NCI-H748 (cell line): ENCODE results near the gene EIF4EBP2.

Experiments
- DNase-seq: peaks from one replicate; lab custom pipeline; 2025; ENCODE audit not compliant: unreplicated experiment; lab: John Stamatoyannopoulos, UW

The EIF4EBP2 gene, protein sequence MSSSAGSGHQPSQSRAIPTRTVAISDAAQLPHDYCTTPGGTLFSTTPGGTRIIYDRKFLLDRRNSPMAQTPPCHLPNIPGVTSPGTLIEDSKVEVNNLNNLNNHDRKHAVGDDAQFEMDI

DNA sequence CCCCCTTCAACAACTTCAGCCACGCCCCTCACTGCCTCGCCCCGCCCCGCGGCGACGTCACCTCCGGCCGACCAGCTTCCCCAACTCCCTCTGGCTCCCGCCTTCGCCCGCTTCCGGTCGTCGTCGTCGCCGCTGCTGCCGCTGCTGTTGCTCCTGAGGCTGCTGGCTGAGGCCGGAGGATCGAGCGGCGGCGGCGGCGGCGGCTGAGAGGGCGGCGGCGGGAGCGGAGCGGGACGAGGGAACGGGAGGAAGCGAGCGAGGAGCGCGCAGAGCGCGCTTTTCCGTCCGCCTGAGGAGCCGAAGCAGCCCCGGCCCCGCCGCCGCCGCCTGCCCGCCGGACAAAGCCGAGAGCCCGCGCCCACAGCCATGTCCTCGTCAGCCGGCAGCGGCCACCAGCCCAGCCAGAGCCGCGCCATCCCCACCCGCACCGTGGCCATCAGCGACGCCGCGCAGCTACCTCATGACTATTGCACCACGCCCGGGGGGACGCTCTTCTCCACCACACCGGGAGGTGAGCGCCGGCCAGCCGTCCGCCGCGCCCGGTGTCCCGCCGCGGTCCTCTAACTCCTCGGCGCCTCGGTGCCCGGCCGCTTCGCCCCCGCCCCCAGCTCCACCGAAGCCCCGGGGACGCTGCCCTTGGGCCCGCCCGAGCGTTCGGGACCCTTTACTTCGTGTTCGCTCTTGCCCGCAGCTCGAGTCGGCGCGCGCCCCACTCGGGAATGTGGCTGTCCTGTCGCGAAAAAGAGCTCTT, at the start of gene EIF4EBP2:
Gene EIF4EBP2, plus strand, starts transcription at position 110 of the 751 bp plus-strand sequence. Its CDS starts 257 bp downstream, at position 367.
- DNase-seq = peak; percentile 87

- DNase-seq = no peak
Measured at GRCh38 chr10:70354556-70354955, 49.4 kb upstream of the EIF4EBP2 start.

- peak; percentile 1 for DNase-seq
Measured at GRCh38 chr10:70355051-70356021, 48.6 kb upstream of the EIF4EBP2 start.

- DNase-seq = no peak
Measured at GRCh38 chr10:70357565-70357964, 46.4 kb upstream of the EIF4EBP2 start.

DNA sequence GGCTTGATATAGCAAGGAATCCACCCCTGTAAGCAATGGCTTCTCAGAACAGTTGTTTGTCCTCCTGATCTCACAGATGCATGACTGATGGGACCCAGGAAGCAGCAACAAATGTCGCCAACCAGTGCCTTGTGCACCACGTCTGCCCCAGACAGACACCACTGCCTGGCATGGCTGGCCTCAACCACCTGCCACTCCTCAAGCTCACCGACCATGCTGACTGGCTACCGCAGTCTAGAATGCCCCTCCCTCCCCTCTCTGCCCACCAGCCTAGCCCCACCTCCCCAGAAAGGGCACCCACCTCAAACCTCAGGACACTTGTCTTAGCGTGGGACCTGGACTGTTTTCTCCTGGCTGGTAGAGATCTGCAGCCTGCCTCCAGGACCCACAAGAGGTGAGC, 45.5 kb upstream of the EIF4EBP2 start:
- no peak for DNase-seq

DNA sequence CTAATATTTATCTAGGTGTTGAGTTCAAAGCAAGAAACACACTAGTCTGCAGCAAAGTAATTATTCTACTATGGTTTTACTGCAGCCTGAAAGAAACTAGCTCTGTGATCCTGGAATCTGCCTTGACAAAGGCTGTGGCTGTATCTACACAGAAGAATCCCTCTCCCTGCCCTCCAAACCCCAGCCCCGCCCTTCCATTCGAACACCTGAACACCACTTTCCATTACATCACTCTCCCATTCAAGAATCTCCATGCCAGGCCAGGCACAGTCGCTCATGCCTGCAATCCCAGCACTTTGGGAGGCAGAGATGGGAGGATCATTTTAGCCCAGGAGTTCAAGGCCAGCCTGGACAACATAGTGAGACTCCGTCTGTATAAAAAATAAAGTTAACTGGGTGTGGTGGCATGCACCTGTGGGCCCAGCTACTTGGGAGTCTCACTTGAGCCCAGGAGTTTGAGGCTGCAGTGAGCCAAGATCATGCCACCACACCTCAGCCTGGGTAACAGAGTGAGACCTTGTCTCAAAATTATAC, 44.9 kb upstream of the EIF4EBP2 start:
- no peak for DNase-seq

DNA sequence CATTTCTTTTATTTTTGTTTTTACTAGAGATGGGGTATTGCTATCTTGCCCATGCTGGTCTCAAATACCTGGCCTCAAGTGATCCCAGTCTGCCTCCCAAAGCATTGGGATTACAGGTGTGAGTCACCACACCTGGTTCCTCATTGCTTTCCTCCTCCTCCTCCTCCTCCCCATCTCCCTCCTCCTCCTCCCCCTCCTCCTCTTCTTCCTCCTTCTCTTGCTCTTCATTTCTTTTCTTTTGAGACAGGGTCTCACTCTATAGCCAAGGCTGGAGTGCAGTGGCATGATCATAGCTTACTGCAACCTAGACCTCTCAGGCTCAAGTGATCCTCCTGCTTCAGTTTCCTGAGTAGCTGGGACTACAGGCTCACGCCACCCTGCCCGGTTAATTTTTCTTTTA, 43.7 kb upstream of the EIF4EBP2 start:
- no peak for DNase-seq

DNA sequence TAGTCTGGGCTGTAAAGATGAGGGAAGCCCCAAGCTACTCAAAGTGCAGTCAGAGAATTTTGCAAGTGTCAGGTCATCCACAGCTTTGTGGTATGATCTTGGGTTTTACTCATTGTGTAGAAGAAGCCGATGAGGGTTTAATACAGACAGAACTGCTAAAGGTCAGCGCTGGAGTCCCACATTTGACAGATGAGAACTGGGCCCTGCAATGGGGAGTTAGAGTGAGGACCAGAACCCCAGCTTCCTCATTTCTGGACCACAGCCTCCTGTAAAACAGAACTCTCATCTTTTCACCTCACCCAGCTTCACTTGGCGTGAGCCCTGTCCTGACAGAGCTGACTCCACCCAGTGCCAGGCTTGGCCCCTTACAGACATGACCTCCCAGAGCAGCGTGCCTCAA, 41.6 kb upstream of the EIF4EBP2 start:
- no peak for DNase-seq

GRCh38 chr10:70363292-70363691, 40.7 kb upstream of the EIF4EBP2 start:
- no peak for DNase-seq

- DNase-seq = peak; percentile 74
Measured at GRCh38 chr10:70363971-70364771, 39.8 kb upstream of the EIF4EBP2 start.

- DNase-seq = no peak
Measured at GRCh38 chr10:70364772-70365091, 39.2 kb upstream of the EIF4EBP2 start.

DNA sequence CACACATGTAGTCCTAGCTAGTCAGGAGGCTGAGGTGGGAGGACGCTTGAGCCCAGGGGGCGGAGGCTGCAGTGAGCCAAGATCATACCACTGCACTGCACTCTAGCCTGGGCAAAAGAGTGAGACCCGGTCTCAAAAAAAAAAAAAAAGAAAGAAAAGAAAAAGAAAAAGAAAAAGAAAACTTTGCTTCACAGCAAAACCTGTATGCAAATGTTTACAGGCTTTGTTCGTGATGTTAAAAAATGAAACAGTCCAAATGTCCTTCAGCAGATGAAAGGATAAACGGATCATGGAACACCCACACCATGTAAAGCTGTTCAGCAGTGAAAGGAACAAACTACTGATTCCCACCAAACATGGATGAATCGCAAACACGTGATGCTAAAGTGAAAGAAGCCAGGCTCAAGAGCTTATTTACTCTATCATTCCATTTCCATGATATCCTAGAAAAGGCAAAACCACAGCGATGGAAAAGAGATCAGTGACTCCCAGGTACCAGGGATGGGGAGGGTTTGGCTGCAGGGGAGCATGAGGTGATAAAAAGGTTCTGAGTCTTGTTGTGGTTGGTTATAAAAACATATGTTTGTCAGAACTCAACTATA, 36.6 kb upstream of the EIF4EBP2 start:
- no peak for DNase-seq

- DNase-seq = no peak
Measured at GRCh38 chr10:70368774-70369482, 35.0 kb upstream of the EIF4EBP2 start.

DNA sequence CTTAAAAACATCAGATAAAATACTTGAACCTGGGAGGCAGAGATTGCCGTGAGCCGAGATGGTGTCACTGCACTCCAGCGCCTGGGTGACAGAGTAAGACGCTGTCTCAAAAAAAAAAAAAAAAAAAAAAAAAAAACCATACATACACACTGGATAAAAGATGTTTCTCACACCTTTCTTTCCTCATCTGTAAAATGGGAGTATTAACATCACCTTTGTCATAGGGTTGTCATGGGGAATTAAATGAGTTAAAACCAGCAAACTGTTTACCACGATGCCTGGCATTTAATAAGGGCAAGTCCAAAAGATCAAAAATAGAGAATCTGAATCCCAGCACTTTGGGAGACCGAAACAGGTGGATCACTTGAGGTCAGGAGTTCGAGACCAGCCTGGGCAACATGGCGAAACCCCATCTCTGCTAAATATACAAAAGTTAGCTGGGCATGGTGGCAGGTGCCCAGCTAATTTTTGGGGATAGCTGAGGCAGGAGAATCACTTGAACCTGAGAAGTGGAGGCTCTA, 34.4 kb upstream of the EIF4EBP2 start:
- DNase-seq = no peak

DNA sequence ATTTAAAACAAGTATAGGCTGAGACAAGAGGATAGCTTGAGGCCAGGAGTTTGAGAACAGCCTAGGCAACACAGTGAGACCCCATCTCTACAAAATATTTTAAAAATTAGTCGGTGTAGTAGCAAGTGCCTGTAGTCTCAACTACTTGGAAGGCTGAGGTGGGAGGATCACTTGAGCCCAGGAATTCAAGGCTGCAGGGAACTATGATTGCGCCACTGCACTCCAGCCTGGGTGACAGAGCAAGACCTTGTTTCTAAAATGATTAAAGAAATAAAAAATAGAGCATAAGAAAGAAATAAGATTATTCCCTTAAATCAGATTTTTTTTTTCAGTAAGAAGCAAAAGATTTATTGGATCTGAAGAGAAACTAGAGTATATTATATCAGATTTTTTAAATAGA, 33.2 kb upstream of the EIF4EBP2 start:
- DNase-seq = no peak

- no peak for DNase-seq
Measured at GRCh38 chr10:70371846-70372245, 32.1 kb upstream of the EIF4EBP2 start.

DNA sequence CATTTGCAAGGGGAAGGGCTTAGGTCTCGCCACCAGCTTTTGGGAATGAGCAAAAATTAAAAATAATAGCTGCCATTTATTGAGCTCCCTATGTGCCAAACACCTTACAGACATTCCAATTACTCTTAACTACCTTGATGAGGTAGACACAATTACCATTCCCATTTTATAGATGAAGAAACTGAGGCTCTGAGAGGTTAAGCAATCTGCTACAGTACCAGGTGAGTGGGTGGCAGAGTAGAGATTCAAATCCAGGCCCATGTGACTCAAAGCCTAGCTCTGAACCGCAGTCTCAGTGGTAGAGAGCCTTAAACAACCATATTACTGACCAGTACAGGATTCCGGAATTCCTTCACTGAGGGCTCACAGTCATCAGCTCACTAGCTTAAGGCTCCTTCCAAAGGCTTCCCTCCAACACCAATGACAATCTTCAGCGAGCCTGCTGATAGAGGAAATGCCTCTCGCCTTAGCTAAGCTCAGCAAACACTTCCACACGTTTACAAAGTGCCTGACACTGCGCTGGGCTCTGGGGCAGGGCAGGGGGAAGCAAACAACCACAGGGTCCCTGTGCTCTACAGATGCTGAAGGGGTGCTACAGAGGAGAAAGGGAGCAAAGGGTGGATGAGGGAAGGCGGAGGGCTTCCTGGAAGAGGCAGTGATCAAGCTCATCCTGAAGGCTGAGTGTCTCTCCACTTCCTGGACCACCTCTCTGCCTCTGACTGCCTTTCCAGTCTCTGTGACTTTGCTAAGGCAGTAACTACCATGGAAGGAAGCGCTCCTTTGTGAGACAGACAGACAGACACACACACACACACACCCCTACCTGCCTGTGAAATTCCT, 28.9 kb upstream of the EIF4EBP2 start:
- DNase-seq = no peak
